ENCODE data around the gene CETN3. TPM values are rescaled to one million over a fixed set of nuclear protein-coding genes. Genes with fewer than 3 reads are reported as not detected.
"Not testable (repeated sequence)": the region's sequence is repeated elsewhere in the genome, so short reads cannot be mapped to it uniquely, and the experiment has no call there.

Gene CETN3
- total RNA-seq, 2 experiments from 2014 or later, result 33.4 to 34.7 TPM

DNA sequence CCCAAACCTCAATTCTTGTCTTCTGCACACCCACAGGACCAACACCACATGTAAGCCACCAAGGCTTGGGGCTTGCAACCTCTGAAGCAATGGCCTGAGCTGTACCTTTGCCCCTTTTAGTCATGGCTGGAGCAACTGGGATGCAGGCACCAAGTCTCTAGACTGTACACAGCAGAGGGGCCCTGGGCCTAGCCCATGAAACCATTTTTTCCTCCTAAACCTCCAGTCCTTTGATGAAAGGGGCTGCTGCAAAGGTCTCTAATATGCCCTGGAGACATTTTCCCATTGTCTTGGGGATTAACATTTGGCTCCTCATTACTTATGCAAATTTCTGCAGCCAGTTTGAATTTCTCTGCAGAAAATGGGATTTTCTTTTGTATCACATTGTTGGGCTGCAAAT lies 38.3 kb downstream of the CETN3 start:
- DNase-seq; CTCF ChIA-PET; H3K36me3 Mint-ChIP-seq (ENCODE audit: low read depth); POLR2A ChIA-PET; H3K4me1 Mint-ChIP-seq; H3K27ac Mint-ChIP-seq; H3K9me3 Mint-ChIP-seq; H3K4me3 Mint-ChIP-seq: not testable (repeated sequence)
- H3K27me3 Mint-ChIP-seq, result peaks cover 13% of the 10 kb centered on the region

DNA sequence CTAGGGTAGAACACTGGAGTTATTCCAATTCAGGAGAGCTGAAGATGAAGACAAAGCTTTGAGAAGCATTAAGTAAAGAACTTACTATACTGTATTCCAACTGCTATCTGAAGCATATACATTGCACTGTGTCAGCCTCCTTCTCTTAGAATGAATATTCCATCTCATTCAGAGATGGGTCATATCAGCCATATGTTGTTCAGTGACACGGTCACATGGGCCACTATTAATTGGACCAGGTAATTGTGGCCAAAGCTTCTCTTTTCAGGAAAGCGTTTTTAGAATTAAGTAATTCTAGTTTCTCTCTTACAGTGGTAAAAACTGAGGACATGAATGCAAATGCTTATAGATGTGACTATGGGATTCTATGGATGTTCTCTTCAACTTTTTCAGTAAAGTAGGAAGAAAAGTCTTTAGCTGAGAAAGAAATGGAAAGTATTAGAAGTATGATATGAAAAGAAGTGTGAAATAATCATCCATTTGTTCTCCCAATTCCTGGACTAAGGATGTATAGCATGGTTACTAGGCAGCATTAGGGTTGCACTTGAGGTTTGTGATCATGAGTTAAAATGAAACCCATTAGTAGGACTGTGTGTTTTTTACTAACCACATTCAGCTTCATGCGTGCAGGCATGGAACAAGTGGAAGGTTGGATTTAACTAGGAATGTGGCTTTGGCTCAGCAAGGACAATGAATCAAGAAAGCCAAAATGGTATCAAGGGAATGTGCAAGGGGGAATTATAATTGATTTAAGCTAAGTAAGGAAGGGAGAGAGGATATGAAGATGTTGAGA lies 40.9 kb downstream of the CETN3 start:
- H3K27me3 Mint-ChIP-seq, result peaks cover 3% of the 10 kb centered on the region
- H3K27ac Mint-ChIP-seq, result no peak overlapping the region
- no peaks in the 10 kb centered on the region for H3K9me3 Mint-ChIP-seq
- POLR2A ChIA-PET, result no interaction called here
- no peaks in the 10 kb centered on the region for H3K36me3 Mint-ChIP-seq (ENCODE audit: low read depth)
- no peak for DNase-seq
- CTCF ChIA-PET, result no interaction called here
- H3K4me3 Mint-ChIP-seq, result no peak overlapping the region
- H3K4me1 Mint-ChIP-seq, result no peaks in the 10 kb centered on the region

DNA sequence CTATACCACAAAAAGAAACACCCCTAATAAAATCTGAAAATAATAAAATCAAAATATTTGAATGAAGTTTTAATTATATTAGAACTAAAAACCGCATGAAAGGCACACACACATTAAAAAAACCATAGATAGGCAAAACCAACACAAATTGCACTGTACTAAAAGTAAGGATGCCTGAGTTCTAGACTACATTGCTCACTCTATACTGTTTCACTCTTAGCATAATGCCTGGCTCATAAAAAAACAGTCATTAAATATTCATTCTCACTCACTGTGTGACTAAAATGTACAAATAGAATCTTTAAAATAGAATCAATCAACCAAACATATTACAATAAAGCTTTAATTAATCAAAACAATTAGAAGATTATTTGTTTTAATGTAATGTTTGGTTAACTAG lies 41.7 kb downstream of the CETN3 start:
- Mint-ChIP-seq H3K27me3 (peaks cover 6% of the 10 kb centered on the region), H3K4me3 (no peak overlapping the region), H3K9me3 (no peaks in the 10 kb centered on the region), H3K4me1 (no peaks in the 10 kb centered on the region), H3K27ac (no peak overlapping the region), H3K36me3 (ENCODE audit: low read depth) (no peaks in the 10 kb centered on the region)
- ChIA-PET CTCF (no interaction called here), POLR2A (no interaction called here)
- no peak for DNase-seq

DNA sequence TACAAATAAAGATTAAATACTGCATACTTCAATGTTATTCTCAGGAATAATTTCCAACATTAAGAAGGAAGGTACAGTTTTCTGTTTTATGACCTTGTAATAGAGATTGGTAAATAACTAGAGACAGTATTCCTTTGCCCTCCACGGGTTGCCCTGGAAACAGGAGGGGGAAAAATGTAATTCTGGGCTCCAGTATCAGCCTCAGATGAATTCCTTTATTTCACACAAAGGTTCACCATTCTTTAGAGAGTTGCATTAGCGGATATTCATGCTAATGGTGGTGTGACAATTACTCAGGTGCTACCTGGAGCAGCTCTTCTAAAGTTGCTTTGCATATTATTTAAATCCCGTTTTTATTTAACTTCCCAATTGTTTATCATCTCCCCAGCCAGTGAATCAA lies 42.6 kb downstream of the CETN3 start:
- Mint-ChIP-seq H3K27ac (no peak overlapping the region), H3K27me3 (peaks cover 7% of the 10 kb centered on the region), H3K9me3 (no peaks in the 10 kb centered on the region), H3K4me3 (no peak overlapping the region), H3K36me3 (ENCODE audit: low read depth) (no peaks in the 10 kb centered on the region), H3K4me1 (no peaks in the 10 kb centered on the region)
- no peak for DNase-seq
- ChIA-PET POLR2A (no interaction called here), CTCF (no interaction called here)

DNA sequence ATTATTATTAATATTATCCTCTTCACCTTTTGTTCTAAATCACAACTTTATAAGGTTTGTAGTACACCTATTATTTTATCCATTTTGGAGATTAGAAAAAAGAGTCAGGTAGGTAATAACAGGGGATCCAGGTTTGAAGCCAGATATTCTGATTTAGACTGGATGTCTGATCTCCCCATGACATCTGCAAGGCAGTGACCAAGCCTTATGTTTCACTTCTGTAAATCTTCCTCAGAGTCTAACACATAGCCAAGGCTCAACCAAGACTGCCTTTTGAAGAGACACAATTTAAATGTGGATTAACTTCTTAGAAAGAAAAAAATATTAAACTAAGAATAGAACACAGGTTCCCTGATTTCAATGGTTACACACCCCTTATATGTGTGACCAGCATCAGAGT lies 44.2 kb downstream of the CETN3 start:
- H3K27ac Mint-ChIP-seq, result no peak overlapping the region
- DNase-seq, result no peak
- H3K27me3 Mint-ChIP-seq, result peaks cover 8% of the 10 kb centered on the region
- no peaks in the 10 kb centered on the region for H3K4me1 Mint-ChIP-seq
- H3K36me3 Mint-ChIP-seq (ENCODE audit: low read depth), result no peaks in the 10 kb centered on the region
- H3K4me3 Mint-ChIP-seq, result no peak overlapping the region
- CTCF ChIA-PET, result no interaction called here
- H3K9me3 Mint-ChIP-seq, result no peaks in the 10 kb centered on the region
- POLR2A ChIA-PET, result no interaction called here

DNA sequence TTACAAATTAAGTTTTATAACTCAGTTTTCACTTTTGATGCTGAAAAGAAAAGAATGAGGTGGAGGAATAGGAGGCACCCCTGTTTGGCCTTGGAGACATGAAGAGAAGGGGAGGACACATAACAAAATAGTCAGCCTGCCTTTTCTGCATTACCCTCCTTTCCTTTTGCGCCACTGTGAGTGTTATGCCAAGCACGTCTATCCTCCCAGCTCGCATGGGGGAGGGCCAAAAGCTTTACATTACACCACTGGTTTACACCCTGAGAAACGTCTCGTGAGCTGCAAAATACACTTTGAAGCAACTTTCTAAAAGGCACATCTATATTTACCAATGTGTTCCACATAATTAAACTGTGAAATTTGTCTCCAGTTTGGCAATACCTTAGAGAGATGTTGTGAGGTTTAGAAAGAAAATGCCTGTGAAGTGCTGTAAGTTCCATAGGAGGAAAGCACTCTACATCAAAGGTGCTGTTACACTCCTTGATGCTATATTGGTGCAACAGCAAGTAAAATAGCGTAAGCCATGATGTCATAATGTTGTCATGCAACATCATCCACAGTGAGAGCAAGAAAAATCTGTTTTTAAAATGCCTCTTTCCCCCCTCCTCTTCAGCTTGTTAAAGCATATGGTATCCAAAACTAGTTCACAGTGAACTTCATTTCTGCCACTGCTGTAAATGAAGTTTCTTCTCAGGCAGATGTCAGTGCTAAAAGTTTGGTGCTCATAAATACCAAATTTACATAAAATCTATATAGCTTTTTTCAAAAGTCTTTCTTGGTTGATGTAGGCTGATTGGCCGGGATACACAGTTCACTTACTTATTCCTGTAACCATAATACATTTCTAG lies 50.3 kb downstream of the CETN3 start:
- ChIA-PET POLR2A (no interaction called here), CTCF (no interaction called here)
- Mint-ChIP-seq H3K4me3 (no peak overlapping the region), H3K9me3 (no peaks in the 10 kb centered on the region), H3K27me3 (peaks cover 7% of the 10 kb centered on the region), H3K4me1 (no peaks in the 10 kb centered on the region), H3K27ac (no peak overlapping the region), H3K36me3 (ENCODE audit: low read depth) (no peaks in the 10 kb centered on the region)
- DNase-seq, result no peak

DNA sequence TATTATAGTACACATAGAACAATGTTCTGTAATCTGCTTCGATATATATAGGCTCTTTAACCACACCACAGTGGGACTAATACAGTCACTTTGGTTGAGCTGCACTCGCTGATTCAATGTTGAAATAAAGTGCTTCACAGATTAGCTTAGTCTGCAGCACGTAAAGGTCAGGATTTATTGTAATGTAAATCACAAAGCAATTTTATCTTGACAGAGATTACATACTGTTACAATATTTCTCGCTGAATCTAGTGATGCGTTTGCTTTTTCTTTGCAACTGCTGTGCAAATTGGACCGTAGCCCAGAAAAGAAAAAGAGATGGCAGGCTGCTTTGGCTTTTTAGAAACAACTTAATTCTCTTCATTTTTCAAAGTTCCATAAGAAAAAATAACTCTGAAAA lies 52.9 kb downstream of the CETN3 start:
- CTCF ChIA-PET, result interaction anchor here (1.1 kb wide), 1 partner anchor 173 kb away, joined by 3 read pairs; the partner anchor contains the start of gene LYSMD3

DNA sequence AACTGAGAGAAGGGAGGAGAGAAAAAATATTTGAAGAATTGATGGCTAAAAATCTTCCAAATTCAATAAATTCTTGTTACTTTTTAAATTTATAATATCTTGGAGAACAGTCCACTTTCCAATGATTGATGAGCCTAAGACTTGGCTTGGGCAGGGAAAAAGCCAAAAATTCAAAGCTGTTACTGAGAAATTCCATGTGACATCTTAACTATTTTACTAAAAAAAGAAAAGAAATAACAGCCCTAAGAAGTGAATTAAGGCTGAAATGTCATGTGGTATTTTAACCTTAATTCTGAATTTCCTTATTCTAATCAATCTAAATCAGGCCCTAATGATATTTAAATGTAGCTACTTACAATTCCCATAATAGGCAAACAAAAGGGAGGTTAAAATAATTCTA lies 53.4 kb downstream of the CETN3 start:
- H3K27me3 Mint-ChIP-seq, result peaks cover 2% of the 10 kb centered on the region
- H3K9me3 Mint-ChIP-seq, result no peaks in the 10 kb centered on the region
- H3K36me3 Mint-ChIP-seq (ENCODE audit: low read depth), result no peaks in the 10 kb centered on the region
- no peaks in the 10 kb centered on the region for H3K4me1 Mint-ChIP-seq
- no peak for DNase-seq
- ChIA-PET POLR2A (no interaction called here), CTCF (interaction anchor here (1.1 kb wide), 1 partner anchor 174 kb away, joined by 3 read pairs; the partner anchor contains the start of gene LYSMD3)
- H3K4me3 Mint-ChIP-seq, result no peak overlapping the region
- no peak overlapping the region for H3K27ac Mint-ChIP-seq

More for the DNA sequence above, 52.9 kb downstream of the CETN3 start:
- Mint-ChIP-seq H3K36me3 (ENCODE audit: low read depth) (no peaks in the 10 kb centered on the region), H3K4me3 (no peak overlapping the region), H3K4me1 (no peaks in the 10 kb centered on the region), H3K27ac (no peak overlapping the region), H3K27me3 (peaks cover 3% of the 10 kb centered on the region), H3K9me3 (no peaks in the 10 kb centered on the region)
- POLR2A ChIA-PET, result no interaction called here
- no peak for DNase-seq

DNA sequence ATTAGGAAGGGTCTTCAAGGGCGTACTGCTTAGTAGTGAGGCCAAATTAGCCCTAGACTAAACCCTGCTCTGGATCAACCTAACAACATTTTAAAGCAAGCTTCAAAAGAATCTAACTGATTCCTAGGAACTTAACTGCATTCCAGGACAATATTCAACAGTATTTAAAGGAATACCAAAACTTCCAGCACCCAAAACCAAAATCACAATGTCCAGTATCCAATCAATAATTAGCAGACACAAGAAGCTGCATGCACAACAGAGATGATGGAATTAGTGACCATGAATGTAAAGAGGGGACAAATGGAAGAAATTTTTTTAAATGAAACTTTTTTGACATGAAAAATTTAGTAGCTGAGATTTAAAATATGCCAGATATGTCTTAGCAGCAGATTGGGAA lies 53.9 kb downstream of the CETN3 start:
- no peaks in the 10 kb centered on the region for H3K9me3 Mint-ChIP-seq
- no peak overlapping the region for H3K4me3 Mint-ChIP-seq
- POLR2A ChIA-PET, result no interaction called here
- no peak overlapping the region for H3K27ac Mint-ChIP-seq
- H3K36me3 Mint-ChIP-seq (ENCODE audit: low read depth), result no peaks in the 10 kb centered on the region
- peaks cover 2% of the 10 kb centered on the region for H3K27me3 Mint-ChIP-seq
- no peak for DNase-seq
- H3K4me1 Mint-ChIP-seq, result no peaks in the 10 kb centered on the region
- CTCF ChIA-PET, result interaction anchor here (1.1 kb wide), 1 partner anchor 174 kb away, joined by 3 read pairs; the partner anchor contains the start of gene LYSMD3

DNA sequence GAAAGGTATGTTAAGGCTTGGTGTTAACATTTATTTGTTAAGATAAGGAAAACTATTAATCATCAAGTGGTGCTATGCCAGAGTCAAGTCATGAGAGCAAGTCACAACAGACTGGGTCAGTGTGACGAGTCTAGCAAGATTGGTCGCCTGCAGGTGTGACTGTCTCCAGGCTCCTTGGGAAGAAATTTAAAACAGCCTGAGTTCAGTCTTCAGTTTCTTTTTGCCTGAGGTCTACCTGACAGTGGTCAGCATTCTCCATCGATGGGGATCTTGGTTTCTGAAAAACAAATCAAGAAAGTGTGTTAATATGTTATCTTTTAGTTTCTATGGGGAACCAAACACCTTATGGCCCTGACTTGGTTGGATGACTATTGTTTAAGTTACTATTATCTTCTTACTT lies 56.3 kb downstream of the CETN3 start:
- Mint-ChIP-seq H3K4me3 (no peak overlapping the region), H3K27me3 (no peaks in the 10 kb centered on the region), H3K4me1 (no peaks in the 10 kb centered on the region), H3K9me3 (no peaks in the 10 kb centered on the region), H3K27ac (no peak overlapping the region), H3K36me3 (ENCODE audit: low read depth) (no peaks in the 10 kb centered on the region)
- POLR2A ChIA-PET, result no interaction called here
- CTCF ChIA-PET, result no interaction called here
- no peak for DNase-seq

DNA sequence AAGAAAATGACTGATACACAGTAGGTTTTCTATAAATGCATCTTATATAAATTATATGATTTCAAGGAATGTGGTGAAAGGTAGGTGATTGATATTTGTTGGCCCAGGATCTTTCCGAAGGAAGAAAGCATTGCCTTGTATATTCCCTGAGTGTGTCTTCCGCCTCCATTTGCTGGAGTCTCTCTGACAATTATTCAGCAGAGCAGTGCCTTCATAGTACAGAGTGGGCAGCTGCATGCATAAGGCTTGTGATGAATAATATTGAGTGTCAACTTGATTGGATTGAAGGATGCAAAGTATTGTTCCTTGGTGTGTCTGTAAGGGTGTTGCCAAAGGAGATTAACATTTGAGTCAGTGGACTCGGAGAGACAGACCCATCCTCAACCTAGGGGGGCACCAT lies 58.5 kb downstream of the CETN3 start:
- no peak overlapping the region for H3K27ac Mint-ChIP-seq
- H3K4me3 Mint-ChIP-seq, result no peak overlapping the region
- H3K27me3 Mint-ChIP-seq, result peaks cover 1% of the 10 kb centered on the region
- CTCF ChIA-PET, result no interaction called here
- no peaks in the 10 kb centered on the region for H3K4me1 Mint-ChIP-seq
- no peak for DNase-seq
- POLR2A ChIA-PET, result no interaction called here
- no peaks in the 10 kb centered on the region for H3K36me3 Mint-ChIP-seq (ENCODE audit: low read depth)
- H3K9me3 Mint-ChIP-seq, result no peaks in the 10 kb centered on the region

DNA sequence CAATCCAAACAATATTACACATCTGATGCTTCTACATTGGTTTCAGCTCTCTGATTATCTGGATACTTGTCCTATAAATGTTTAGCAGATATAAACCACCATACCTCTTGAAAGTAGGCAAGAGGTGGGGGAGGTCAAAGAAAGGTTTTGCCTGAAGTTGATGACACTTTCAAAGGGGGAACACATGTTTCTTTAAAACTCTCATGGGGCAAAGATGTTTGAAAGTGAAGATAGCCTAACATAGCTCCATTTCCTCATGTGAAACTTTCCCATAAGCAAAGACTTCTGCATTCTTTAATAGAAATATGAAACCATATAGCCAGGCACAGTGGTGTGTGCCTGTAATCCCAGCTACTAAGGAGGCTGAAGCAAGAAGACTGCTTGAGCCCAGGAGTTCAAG lies 62.1 kb downstream of the CETN3 start:
- Mint-ChIP-seq H3K9me3 (no peaks in the 10 kb centered on the region), H3K36me3 (ENCODE audit: low read depth) (no peaks in the 10 kb centered on the region), H3K27ac (no peak overlapping the region), H3K27me3 (peaks cover 2% of the 10 kb centered on the region), H3K4me3 (no peak overlapping the region), H3K4me1 (no peaks in the 10 kb centered on the region)
- POLR2A ChIA-PET, result no interaction called here
- no peak for DNase-seq
- CTCF ChIA-PET, result no interaction called here

DNA sequence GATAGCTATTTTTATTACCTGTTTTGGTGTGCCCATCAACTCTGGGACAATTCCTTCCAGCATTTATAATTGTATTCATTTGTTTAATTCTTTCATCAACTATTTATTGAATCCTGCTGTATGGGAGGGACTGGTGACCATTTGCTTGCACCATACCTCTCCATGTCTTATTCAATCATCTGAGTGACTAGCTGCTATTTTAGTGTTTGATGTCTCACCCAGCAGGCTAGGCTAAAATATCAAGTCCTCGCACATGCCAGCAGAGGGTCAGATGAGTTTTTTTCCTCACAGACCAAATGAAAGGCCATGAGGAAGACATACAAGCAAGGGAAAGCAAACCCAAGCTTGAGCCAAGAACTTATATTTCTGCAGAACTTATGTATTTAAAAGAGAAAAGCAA lies 63.9 kb downstream of the CETN3 start:
- Mint-ChIP-seq H3K4me3 (no peak overlapping the region), H3K4me1 (no peaks in the 10 kb centered on the region), H3K9me3 (no peaks in the 10 kb centered on the region), H3K27ac (no peak overlapping the region), H3K27me3 (peaks cover 3% of the 10 kb centered on the region), H3K36me3 (ENCODE audit: low read depth) (no peaks in the 10 kb centered on the region)
- POLR2A ChIA-PET, result interaction anchor here (1.2 kb wide), 1 partner anchor 65 kb away, joined by 3 read pairs; no protein-coding TSS in a partner anchor
- DNase-seq, result no peak
- CTCF ChIA-PET, result no interaction called here

DNA sequence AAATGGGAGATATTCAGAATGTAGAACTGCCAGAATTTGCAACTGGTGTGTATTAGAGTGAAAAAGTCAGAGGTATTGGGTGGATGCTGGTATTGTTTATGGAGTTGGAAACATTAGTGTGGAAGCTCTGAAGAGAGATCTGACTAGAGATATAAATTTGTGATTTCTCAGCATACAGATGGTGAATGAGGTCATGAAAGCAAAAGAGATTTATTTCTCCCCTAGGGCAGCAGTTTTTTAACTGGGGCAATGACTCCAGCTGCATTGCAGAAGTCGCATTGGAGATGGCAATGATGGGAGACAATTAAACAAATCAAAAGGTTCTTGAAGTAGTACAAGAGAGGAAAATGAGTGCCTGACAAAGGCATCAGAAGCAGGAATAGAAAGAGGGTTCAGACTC lies 64.9 kb downstream of the CETN3 start:
- H3K4me1 Mint-ChIP-seq, result no peaks in the 10 kb centered on the region
- ChIA-PET CTCF (no interaction called here), POLR2A (no interaction called here)
- peaks cover 3% of the 10 kb centered on the region for H3K27me3 Mint-ChIP-seq
- H3K9me3 Mint-ChIP-seq, result no peaks in the 10 kb centered on the region
- no peak overlapping the region for H3K27ac Mint-ChIP-seq
- H3K36me3 Mint-ChIP-seq (ENCODE audit: low read depth), result no peaks in the 10 kb centered on the region
- H3K4me3 Mint-ChIP-seq, result no peak overlapping the region
- DNase-seq, result no peak

Data from activated CD4-positive, alpha-beta memory T cell treated with anti-CD3 and anti-CD28 coated beads, Interleukin-2, amount 10 ng/mL, durations not matched to agents 7 days and 5 days (primary cell).